ENCODE measurements around the gene OXLD1. TPM values are rescaled to one million over a fixed set of nuclear protein-coding genes. Genes with fewer than 3 reads are reported as not detected.

The OXLD1 gene
- total RNA-seq, 1 donor from 2014 or later = 43.0 TPM

GRCh38 chr17:81656118-81656743 is 10.2 kb downstream of the OXLD1 start, which contains the start of gene PDE6G:
Gene PDE6G (minus strand): TSS chr17:81656542. CDS start chr17:81653305, 3,237 bp downstream.
- Histone ChIP-seq H3K27ac (no peak within 1 kb of the TSS), H3K36me3 (no peaks in the 10 kb centered on the region), H3K4me1 (no peaks in the 10 kb centered on the region), H3K9me3 (no peaks in the 10 kb centered on the region), H3K27me3 (no peaks in the 10 kb centered on the region), H3K4me3 (no peak within 1 kb of the TSS)
- intact Hi-C loops (cut with DNase I) = no loop called here
- TF ChIP-seq POLR2AphosphoS5 (IDR thresholded peaks at IDR 0.05; ENCODE audit: insufficient read depth in 1 of 2, low read depth in 1 of 2) = no peak
- no peak for DNase-seq (ENCODE audit: extremely low spot score in 2 of 2)

GRCh38 chr17:81655378-81656117 is 10.9 kb downstream of the OXLD1 start:
- no peaks in the 10 kb centered on the region for H3K4me1 ChIP-seq
- H3K9me3 ChIP-seq = no peaks in the 10 kb centered on the region
- TF ChIP-seq POLR2A (IDR thresholded peaks at IDR 0.05) (no peak), POLR2AphosphoS5 (IDR thresholded peaks at IDR 0.05; ENCODE audit: insufficient read depth in 1 of 2, low read depth in 1 of 2) (no peak), CTCF (IDR thresholded peaks at IDR 0.05) (no peak)
- no peaks in the 10 kb centered on the region for H3K27me3 ChIP-seq
- DNase-seq (ENCODE audit: extremely low spot score in 2 of 2) = no peak
- intact Hi-C loops (cut with DNase I) = no loop called here
- no peak overlapping the region for H3K27ac ChIP-seq
- H3K36me3 ChIP-seq = no peaks in the 10 kb centered on the region
- H3K4me3 ChIP-seq = no peak overlapping the region

- no peaks in the 10 kb centered on the region for H3K36me3 ChIP-seq
- intact Hi-C loops (cut with DNase I) = no loop called here
- H3K27ac ChIP-seq = no peak overlapping the region
- TF ChIP-seq CTCF (IDR thresholded peaks at IDR 0.05) = no peak
- TF ChIP-seq POLR2AphosphoS5 (IDR thresholded peaks at IDR 0.05; ENCODE audit: insufficient read depth in 1 of 2, low read depth in 1 of 2) = no peak
- no peak for TF ChIP-seq POLR2A (IDR thresholded peaks at IDR 0.05)
- DNase-seq (ENCODE audit: extremely low spot score in 2 of 2) = no peak
- H3K4me1 ChIP-seq = no peaks in the 10 kb centered on the region
- H3K4me3 ChIP-seq = no peak overlapping the region
- no peaks in the 10 kb centered on the region for H3K27me3 ChIP-seq
- H3K9me3 ChIP-seq = no peaks in the 10 kb centered on the region
Observed at GRCh38 chr17:81652906-81653771, 13.3 kb downstream of the OXLD1 start.

GRCh38 chr17:81651692-81652091 is 14.7 kb downstream of the OXLD1 start:
- Histone ChIP-seq H3K27ac (no peak overlapping the region), H3K9me3 (no peaks in the 10 kb centered on the region), H3K36me3 (no peaks in the 10 kb centered on the region), H3K27me3 (no peaks in the 10 kb centered on the region), H3K4me1 (no peaks in the 10 kb centered on the region), H3K4me3 (no peak overlapping the region)
- intact Hi-C loops (cut with DNase I) = no loop called here
- TF ChIP-seq POLR2AphosphoS5 (IDR thresholded peaks at IDR 0.05; ENCODE audit: insufficient read depth in 1 of 2, low read depth in 1 of 2) (no peak), POLR2A (IDR thresholded peaks at IDR 0.05) (no peak), CTCF (IDR thresholded peaks at IDR 0.05) (no peak)
- DNase-seq (ENCODE audit: extremely low spot score in 2 of 2) = no peak

- no peak overlapping the region for H3K27ac ChIP-seq
- no peaks in the 10 kb centered on the region for H3K4me1 ChIP-seq
- no peaks in the 10 kb centered on the region for H3K36me3 ChIP-seq
- intact Hi-C loops (cut with DNase I) = no loop called here
- no peak for DNase-seq (ENCODE audit: extremely low spot score in 2 of 2)
- no peak for TF ChIP-seq POLR2A (IDR thresholded peaks at IDR 0.05)
- TF ChIP-seq POLR2AphosphoS5 (IDR thresholded peaks at IDR 0.05; ENCODE audit: insufficient read depth in 1 of 2, low read depth in 1 of 2) = no peak
- TF ChIP-seq CTCF (IDR thresholded peaks at IDR 0.05) = no peak
- H3K4me3 ChIP-seq = no peak overlapping the region
- no peaks in the 10 kb centered on the region for H3K27me3 ChIP-seq
- no peaks in the 10 kb centered on the region for H3K9me3 ChIP-seq
Observed at GRCh38 chr17:81650951-81651350, 15.5 kb downstream of the OXLD1 start.
